ENCODE results near the gene PKD1.

PKD1 gene

DNA sequence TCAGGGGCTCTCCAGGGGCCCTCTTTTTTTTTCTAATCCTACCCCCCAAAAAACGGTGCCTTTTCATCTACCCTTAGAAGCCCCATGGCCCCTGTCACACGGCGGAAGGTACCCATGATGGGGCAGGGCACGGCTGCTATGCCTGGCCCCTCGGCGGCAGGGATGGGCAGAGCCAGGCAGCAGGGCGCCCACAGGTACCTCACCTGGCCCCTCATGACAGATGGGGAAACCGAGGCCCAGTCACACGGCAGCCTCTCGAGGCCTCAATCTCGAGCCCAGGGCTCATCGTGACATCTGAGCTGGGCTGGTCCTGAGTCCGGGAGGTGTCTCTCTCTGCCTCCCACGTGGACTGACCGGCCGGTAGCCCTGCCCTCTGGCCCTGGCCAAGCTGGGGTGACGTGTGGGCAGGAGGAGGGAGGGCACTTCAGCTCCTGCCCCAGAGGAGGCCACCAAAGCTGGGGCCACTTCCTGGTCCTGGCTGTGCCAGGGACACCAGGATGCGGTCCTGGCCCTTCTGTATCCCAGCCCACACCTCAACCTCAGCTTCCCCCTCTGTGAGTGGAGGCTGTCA is 31.5 kb upstream of the PKD1 start:
- DNase-seq = no peak

DNA sequence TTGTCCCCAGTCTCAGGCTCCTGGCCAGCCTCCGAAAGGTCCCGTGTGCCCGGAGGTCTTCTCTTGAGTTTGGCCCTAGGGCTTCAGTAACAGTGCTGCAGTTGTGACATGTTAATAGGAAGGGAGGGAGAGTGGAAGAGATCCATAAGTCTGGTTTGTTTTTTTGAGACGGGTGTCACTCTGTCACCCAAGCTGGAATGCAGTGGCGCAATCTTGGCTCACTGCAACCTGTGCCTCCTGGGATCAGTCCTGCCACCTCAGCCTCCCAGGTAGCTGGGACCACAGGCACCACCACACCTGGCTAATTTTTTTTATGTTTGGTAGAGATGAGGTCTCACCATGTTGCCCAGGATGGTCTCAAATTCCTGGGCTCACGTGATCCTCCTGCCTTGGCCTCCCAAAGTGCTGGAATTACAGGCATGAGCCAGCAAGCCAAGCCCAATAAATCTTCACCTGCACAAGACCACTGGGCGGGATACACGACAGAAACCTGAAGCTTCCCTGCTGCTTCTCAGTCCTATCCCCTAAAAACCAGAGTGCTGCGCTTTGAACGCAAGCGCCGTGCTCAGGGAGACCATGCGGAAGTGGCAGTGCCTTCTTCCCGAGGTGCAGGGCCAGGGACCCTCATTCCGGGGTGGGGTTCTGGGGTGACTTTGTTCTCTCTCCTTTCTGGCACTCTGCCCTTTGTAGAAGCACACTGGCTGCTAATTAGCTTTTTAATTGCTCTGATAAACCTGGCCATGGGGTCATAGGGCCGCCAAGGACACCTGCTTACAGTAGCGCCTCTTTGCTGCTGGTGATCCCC is 30.8 kb upstream of the PKD1 start:
- DNase-seq = no peak

DNA sequence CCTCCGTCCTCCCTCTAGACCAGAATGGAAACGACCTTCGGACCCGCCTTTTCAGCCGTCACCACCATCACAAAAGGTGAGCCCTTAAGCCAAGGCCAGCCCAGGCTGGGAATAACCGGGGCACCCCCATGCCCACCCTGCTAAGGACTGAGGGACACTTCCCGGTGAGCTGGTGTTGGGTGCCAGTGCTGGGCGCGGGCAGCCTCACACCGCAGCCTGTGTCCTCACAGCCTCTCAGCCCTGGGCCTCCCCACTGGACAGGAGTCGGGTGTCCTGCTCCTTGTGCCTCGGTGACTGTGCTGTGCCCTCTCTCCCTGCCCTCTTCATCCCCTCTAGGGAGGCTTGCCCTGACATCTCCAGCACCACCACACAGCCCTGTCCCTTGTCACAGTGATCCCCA is 30.2 kb upstream of the PKD1 start:
- no peak for DNase-seq

DNA sequence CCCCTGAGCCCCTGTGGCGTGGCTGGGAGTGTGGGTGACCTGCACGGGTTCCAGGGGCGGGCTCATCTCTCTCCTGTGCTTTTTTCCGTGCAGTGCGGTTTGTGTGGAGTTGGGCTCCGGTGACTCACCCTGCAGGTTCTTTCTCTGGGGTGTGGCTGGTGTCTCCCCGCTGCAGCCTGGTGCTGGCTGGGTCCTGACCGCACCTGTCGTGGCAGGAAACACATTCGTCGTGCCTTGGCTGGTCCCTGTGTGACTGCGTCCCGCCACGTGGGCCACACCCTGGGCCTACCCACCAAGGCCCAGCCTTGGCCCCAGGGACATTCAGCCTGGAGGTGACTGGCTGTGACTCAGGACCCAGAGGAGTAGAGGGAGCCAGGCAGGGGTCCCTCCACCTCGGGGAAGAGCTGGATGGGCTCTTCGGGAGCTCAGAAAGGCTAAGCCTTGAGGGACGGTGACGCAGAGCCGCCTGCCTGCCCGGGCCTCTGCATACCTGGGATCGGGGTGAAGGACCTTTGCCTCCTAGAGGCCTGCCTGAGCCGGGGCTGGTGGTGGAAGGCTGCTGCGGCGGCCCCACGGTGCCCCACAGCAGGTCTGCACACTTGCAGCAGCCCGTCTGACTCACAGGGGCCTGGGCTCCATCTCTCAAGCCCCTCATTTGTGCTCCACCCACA is 27.6 kb upstream of the PKD1 start:
- DNase-seq = no peak

DNA sequence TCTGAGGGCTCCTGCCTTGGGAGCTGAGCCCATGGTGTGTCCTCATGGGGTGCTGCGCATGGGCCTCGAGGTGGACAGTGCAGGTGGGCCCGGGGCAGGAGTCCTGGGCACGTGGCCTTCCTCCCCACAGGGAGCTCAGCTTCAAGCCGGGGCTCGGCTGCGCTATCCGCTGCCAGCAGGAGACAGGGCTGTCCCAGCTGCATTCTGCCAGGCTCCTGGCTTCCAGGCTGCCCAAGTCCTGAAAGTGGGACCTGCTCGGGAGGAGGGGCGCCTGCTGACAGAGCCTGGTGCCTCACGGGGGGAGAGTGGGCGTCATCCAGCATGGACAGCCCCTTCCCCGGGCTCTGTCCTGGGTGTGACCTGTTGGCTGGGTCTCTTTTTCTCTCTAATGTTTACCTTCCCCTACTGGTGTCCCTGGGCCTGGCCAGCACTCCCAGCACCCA is 27.0 kb upstream of the PKD1 start:
- DNase-seq = no peak

DNA sequence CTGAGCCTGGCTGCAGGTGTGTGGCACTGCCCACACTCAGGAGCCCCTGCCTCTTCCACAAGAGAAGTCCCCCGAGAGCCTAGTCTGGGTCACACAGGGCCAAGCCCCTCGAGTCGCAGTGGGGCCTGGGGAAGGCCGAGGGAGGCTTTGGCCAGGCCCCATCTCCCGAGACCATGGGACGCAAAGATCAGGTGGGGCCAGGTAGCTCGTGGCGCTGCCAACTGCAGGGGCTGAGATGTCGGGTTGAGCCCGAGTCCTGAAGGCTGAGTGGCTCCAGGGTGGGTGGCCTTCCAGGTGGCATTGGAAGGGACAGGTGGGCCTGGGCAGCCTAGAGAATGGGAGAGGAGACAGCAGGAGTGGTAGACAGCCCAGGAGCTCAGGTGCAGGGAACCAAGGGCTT is 26.2 kb upstream of the PKD1 start:
- no peak for DNase-seq

DNA sequence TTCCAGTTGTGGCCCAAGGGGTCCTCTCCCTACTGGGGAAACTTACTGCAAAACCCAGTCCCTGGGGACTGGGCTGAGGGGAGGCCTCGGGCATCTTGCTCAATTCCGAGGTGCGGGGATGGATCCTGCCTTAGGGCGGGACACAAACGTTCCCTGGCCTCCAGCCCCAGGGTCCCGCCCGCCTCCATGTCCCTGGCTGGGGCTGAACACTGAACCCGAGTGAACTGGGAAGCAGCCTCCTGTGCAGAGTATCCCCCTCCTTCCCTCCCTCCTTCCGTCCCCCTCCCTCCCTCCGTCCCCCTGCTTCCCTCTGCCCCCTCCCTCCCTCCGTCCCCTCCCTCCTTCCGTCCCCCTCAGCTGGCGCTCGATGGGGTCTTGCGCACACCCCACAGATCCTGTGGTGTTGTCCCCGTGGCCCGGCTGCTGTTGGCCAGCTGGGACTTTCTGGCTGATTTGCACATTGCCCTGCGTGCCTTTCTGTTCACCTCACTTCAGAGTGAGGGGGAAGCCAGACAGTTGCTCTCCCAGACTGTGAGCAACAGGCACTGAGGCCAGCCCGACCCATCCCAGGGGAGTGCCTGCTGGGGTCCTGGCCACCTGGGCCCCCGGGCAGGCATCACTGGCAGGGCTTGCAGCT is 25.3 kb upstream of the PKD1 start:
- DNase-seq = no peak

DNA sequence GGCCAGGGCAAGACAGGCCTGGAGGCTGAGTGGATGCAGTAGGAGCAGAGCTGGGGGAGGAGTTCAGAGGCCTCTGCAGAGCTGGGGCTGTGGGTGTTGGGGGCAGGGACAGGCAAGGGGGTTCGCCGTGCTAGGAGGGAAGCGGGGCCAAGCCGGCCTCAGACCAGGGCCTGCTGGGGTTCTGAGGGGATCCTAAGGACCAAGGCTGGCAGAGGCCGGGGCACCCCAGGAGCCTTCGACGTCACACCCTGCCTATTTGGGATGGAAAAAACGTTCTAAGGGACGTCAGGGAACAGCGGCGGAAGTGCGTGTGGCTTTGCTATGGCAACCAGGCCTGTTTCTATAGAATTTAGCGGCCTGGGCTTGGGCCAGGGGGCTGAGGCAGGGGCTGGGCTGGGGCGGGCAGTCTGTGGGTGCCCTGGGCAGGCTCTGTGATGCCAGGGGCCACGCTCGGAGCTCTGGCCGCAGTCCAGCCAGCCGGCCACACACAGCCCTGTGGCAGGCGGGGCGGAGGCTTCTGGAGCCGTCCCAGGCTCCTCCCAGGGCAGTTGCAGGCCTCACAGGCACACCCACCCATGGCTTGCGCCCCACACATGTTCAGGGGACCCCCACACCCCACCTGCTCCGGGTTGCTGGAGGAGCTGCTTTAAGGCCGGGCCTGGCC is 23.6 kb upstream of the PKD1 start:
- no peak for DNase-seq

DNA sequence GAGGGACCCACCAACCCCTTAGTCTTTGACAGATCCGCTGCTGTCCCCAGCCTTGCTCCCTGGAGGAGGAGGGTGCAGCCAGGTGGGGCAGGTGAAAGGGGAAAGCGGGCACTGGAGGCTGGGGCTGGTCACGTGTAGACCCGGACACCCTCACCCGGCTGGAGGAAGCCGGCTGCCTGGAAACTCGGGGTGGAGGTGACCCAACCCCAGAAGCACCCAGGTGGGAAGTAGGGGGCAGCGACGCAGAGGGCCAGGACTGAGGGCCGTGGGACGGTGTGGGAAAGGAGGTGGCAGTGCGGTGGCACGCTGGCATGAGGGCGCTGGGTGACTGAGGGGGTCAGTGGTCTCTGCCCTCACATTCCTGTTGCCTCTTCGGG is 22.6 kb upstream of the PKD1 start:
- no peak for DNase-seq

DNA sequence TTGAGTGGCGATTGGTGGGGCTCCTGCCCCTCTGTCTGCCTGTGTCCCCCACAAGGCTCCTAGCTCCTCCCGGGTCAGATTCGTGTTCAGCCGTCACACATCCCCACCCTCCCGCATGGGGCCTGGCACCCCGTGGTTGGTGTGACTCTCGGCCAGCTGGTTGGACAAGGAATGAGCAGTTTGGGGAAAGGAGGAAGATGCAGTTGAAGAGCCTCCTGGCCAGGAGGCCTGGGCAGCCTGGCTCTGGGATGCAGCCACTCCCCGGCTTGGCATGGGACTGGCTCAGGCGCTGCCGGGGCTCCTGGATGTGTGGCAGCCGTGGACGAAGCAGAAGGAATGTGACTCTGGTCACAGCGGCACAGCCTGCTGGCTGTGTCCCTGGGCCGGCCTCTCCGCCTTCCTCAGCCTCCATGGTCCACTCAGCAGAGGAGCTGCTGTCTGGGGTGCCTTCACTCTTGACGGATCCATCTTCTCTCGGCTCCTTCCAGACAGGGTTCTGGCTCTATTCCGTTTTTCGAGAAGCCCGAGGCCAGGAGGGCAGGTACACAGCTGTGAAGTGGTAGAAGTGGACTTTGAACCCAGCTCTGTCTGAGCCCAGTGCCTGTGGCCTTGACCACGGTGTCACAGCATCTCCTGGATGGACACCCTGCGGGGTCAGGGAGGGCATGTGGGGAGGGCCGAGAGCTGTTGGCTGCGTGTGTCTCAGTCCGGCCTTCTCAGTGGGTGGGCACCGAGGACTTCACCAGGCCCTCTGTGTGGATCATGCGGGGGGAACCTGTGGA is 22.0 kb upstream of the PKD1 start:
- DNase-seq = no peak

DNA sequence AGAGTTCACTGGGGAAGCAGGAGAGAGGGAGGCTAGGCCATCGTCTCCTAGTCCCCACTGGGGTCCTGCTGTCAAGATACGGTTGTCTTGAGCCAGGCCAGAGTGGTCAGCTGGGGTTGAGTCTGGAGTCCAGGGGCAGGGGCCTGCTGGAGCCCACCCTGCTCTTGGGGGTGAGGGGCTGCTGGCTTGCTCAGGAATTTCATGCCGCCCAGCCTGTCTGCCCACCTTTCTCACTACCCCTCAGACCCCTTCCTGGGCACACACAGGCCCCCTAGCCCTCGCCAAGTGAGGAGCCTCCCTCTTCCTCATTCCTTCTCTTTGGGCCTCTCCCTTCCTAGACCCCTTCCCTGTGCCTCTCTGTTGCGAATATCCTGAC is 21.1 kb upstream of the PKD1 start:
- no peak for DNase-seq

DNA sequence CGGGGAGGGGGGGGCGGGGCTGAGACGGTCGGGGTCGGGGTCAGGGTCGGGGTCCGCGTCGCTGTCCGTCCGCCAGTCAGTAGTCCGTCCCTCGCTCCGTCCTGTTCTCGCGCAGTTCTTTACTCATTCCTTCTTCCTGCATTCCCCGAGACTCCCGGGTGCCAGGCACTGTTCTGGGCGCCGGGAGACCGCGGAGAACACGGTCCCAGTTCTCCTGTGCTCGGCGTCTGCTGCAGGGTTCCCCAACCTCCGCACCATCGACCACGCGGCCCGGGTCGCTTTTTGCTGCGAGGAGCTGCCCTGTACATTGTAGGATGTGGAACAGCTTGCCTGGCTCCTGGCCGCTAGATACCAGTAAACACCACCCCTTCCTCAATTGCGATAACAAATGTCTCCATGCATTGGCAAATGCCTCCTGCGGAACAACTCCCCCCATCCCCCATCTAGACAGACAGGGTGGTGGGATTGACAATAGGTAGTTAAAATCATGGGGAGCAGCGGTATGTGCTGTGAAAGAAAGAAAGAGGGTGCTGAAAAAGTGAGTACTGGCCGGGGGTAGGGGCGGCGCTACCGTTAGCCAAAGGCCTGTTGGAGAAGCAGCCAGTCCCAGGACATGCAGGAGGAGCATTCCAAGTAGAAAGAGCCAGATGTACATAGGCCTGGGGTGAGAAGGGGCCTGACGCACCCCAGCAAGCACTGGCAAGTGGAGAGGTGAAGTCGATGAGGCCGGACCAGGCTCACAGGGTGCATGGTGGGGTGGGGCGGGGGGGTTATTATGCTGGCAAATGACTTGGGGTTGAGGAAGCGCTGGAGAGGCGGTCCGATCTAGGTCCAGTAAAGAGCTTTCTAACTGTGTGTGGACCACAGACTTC is 20.5 kb upstream of the PKD1 start:
- no peak for DNase-seq

DNA sequence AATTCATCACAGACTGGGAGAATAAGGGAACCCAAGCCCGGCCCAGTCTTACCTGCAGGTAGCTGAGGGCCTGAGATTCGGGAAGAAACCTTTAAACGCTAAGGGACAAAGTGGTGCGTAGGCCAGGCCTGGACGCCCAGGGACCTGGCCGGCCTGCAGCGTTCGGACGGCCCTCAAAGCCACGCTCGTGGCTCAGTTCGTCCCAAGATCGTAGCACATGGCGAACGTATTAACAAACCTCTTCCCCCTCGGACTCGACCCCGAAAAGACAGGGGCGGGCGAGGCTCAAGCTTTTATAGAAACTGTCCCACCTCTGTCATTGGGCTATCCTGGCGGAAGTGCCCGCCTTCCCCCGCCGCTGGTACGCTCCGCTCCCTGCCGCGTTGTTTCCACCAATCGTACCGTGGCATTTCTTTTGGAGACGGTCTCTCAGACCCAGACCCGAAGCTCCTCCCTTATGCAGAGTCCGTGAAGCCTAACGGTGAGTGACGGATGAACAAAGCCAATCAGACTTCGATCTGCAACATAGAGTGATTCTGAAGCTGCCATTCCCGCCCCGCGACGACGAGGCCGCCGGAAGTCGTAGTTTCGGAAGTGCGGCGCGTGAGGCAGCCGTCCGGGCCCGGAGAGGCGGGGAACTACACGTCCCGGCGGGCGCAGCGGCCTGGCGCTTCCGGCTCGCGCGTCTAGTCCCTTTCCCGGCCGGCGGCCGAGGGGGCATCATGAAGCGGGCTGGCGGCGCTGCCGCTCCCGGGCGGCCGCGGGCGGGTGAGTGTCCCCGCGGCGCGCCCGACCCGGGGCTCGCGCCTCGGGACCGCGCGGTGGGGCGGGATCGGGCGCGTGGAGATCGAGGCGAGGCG is 19.6 kb upstream of the PKD1 start, which contains the start of gene TRAF7:
Gene TRAF7, plus strand, starts transcription at position 692 of the 860 bp plus-strand sequence. CDS start 8,139 bp downstream, outside the sequence.
- DNase-seq = peak; percentile 96

DNA sequence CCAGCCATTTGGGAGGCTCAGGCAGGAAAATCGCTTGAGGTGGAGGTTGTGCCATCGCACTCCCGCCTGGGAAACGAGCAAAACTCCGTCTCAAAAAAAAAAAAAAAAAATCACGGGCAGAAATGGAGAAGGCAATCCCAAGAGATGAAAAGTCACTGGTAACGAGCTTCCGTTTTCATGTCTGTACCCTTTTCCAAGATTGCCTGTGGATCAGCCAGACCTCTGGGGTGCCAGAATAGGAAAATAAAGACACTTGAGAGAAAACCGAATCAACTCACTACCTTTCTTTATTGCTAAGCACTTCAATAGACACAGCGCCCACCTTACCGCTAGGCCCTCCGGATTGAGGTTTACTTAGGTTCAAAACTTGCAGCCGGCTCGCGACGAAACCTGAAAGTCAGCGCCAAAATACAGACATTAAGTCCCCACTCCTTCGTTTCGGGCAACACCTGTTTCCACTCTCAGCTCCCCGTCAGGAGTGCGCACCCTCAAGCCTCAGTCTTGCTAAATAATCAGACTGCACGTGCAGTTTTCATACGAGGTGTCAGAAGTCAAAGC is 18.9 kb upstream of the PKD1 start:
- DNase-seq = peak; percentile 48

DNA sequence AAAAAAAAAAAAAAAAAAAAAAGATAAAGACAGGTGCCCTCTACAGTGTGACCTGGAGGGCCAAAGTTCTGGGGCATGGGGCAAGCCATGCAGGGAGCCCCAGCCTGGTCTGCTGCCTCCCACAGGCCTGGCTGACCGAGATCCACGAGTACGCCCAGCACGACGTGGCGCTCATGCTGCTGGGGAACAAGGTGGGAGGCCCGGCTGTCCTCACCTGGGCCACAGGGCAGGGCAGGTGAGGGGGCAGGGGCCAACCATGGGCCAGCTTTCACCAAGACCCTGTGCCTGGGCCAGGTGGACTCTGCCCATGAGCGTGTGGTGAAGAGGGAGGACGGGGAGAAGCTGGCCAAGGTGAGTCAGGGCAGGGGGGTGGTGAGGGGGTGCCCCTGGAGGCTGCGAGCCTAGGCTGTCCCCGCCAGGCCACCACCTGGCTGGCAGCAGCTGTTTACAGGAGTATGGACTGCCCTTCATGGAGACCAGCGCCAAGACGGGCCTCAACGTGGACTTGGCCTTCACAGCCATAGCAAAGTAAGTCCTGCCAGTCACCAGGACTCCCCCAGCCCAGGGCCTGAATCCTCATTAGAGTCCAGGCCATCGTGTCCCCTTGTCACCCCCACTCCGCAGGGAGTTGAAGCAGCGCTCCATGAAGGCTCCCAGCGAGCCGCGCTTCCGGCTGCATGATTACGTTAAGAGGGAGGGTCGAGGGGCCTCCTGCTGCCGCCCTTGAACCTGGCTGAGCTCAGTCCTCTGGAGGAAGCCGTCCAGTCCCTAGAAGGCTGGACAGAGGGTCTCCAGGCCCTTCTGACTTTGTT is 17.2 kb upstream of the PKD1 start:
- DNase-seq = peak; percentile 53

DNA sequence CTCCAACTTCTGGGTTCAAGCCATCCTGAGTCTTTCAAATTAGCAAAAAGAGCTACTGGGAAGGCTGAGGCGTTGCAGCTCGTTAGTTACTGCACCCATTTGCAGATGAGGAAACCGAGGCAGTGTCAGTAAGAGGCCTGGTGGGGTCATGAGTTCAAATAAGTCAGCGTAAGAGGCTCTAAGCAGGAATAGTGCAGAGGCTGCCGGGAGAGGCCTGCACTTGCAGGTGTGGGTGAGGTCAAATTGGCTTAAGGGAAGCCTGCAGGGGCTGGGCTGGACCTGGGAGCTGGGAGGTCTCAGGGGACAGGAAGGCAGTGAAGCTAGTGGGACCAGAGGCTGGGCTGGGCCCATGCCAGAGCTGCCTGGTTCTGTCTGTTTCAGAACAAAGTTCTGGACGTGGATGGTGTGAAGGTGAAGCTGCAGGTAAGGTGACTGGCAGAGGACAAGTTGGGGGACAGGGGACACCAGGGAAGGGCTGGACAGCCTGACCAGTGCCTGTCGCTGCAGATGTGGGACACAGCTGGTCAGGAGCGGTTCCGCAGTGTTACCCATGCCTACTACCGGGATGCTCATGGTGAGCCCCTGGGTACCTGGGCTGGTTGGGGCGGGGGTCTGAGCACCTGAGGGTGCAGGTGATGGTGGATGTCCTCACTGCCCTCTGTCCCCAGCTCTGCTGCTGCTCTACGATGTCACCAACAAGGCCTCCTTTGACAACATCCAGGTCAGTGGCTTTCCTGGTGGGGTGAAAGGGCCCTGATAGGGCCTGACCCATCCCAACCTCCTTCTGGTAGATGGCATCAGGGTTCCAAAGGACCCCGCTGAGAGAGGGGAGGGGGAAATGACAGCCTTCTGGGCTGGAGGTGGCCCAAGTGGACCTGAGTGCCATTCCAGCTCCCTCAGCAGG is 15.7 kb upstream of the PKD1 start:
- peak; percentile 13 for DNase-seq

DNA sequence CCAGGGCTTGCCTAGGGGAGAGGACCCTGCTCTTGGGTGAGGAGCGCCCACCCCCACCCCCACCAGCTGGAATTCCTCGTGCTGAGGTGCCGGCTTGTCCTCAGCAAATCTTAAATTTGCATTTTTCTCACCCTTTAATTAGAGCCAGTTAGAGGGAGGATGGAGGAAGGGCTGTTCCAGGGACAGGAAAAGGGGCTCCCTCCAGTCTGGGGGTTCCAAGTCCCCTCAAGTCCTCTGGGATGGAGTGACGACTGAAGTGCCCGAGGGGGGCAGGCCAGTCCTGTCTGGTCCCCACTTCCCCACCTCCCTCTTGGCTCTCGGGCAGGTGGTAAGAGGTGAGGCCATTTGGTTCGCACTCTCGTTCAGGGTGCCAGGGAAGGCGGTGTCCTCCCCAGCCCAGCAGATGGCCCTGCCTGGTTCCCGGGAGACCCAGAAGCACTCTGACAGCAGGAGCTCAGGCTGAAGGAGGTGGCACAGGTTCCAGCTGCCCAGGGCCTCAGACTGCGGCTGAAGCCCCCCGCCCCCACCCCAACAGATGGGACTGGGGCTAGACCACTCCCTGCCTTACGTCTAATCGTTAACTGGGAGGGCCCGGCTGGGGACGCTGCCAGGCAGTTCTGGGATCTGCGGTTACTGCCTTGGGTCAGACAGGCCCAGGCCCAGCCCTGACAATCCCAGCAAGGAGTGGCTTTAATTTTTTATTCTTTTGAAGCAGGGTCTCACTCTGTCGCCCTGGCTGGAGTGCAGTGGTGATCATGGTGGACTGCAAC is 14.9 kb upstream of the PKD1 start:
- DNase-seq = peak; percentile 20
